HTR-8/SVneo (cell line): ENCODE data around the gene ZNF580.

Experiments
- DNase-seq: peaks from one replicate; pipeline ENCODE4 v3.0.0; 2011; ENCODE audit warnings: low spot score, mixed read lengths; ENCODE audit not compliant: insufficient read length
- FAIRE-seq: peaks from 2 replicates; lab custom pipeline; 2011; peaks lifted over from hg19 to GRCh38; lab: Jason Lieb, UNC

The ZNF580 gene

GRCh38 chr19:55688422-55689218, 47.8 kb downstream of the ZNF580 start:
- DNase-seq = no peak

DNA sequence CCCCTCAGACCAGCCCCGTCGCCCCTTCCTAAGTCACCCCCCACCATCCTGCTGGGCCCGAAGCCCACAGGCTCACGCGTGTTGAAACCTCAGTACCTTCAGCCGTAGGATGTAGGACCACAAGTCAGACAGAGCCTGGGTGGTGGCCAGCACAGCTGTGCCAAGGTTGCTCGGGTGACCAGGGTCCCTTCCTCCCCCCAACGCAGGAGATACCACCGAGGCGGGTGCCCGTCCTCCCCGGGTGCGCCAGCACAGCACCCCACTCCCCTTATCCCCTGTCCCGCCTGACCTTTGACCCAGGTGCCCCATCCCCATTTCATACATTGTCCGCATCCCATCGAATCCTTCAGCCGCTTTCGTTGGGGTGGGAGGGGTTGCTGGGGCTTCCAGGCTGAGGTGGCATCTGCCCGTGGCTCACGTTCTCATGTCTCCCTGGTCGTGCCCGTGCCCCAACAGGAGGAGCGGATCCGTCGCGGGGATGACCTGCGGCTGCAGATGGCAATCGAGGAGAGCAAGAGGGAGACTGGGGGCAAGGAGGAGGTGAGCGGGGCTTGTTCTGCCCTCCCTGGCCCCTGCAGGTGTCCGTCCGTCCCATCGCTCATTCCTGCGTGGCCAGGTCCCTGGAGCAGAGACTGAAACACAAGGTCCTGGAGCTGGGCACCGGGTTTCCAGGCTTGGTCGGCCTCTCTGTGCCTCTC, 48.8 kb downstream of the ZNF580 start:
- FAIRE-seq (no peak), DNase-seq (no peak)

More at GRCh38 chr19:55688422-55689218, 47.8 kb downstream of the ZNF580 start:
- no peak for FAIRE-seq

DNA sequence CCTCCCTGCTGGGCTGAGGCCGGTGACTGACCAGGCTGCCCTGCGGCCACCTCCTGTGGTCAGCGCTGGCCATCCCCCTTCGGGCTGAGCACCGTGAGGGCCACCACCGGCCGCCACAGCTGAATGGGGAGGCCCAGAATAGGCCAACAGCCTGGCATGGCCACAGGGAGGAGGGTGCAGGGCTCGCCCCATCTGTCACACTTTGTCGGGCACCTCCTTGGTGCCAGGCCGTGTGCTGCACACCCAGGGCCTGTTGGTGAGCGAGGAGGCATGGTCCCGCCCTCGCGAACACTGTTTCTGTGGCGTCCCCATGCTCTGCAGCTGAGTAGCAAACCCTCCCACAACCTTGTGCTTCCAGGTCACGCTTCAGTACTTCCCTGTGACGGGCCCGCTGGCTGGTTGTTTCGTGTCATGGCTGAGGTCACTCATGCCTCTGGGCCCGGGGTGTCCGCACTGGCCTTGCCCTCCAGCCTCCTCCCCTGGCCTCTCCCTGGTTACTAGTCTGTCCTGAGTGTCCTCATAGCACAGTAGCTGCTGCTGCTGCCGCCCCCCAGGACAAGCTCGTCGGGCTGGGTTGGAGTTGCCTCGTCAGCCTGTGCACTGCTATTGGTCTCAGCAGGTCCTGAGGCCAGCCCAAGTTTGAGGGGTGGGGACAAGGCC, 49.4 kb downstream of the ZNF580 start:
- FAIRE-seq = no peak
- DNase-seq = no peak

GRCh38 chr19:55690769-55691545, 50.2 kb downstream of the ZNF580 start:
- DNase-seq (no peak), FAIRE-seq (no peak)

DNA sequence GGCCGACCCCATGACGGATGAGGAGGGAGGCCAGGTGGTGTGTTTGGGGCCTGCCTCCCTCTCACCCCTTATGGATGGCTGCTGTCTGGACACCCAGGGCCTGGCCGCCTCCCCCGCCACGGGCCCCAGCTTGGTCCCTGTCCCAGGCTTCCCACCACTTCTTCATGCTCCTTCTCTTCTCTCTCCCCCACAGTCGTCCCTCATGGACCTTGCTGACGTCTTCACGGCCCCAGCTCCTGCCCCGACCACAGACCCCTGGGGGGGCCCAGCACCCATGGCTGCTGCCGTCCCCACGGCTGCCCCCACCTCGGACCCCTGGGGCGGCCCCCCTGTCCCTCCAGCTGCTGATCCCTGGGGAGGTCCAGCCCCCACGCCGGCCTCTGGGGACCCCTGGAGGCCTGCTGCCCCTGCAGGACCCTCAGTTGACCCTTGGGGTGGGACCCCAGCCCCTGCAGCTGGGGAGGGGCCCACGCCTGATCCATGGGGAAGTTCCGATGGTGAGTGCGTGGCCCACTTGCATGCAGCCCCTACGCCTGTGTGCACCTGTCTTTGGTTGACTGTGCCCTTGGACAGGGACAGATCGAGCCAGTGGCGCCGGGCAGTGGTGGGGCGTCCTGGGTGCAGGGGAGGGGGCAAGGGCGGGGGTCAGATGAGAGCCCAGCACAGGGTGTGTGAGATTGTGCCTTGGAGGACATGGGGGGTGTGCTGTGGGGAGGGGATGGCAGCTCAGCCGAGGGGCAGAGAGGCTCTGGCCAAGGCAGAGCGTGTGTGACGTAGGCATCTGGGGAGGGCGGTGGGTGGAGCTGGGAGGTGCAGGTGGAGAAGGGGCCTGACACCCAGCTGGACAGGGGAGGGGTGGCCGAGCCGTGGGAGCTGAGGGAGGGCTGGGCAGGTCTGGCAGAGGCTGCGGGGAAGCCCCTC, 51.0 kb downstream of the ZNF580 start:
- DNase-seq (no peak), FAIRE-seq (no peak)

DNA sequence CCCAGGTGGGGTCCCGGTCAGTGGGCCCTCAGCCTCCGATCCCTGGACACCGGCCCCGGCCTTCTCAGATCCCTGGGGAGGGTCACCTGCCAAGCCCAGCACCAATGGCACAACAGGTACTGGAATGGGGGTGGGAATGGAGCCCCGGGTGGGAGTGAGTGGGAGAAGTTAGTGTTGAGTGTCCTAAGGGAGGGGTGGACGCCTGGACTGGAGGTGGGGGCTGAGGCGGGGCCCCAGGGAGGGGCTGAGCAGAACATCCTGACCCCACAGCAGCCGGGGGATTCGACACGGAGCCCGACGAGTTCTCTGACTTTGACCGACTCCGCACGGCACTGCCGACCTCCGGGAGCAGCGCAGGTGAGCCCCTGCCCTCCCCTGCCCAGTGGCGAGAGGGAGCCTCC, 51.9 kb downstream of the ZNF580 start:
- DNase-seq (no peak), FAIRE-seq (no peak)
